Measurements from ENCODE around the gene SMLR1. TPM values are rescaled to one million over a fixed set of nuclear protein-coding genes. Genes with fewer than 3 reads are reported as not detected.

The SMLR1 gene
- total RNA-seq, 2 donors from 2014 or later = not detected

- intact Hi-C loops (cut with DNase I) = no loop called here
- DNase-seq (ENCODE audit: low spot score) = no peak
Observed at GRCh38 chr6:130847001-130847910, 20.1 kb downstream of the SMLR1 start.

- DNase-seq (ENCODE audit: low spot score) = no peak
- intact Hi-C loops (cut with DNase I) = no loop called here
Observed at GRCh38 chr6:130848945-130849344, 21.7 kb downstream of the SMLR1 start.

- DNase-seq (ENCODE audit: low spot score) = no peak
- intact Hi-C loops (cut with DNase I) = no loop called here
Observed at GRCh38 chr6:130849594-130849993, 22.4 kb downstream of the SMLR1 start.

DNA sequence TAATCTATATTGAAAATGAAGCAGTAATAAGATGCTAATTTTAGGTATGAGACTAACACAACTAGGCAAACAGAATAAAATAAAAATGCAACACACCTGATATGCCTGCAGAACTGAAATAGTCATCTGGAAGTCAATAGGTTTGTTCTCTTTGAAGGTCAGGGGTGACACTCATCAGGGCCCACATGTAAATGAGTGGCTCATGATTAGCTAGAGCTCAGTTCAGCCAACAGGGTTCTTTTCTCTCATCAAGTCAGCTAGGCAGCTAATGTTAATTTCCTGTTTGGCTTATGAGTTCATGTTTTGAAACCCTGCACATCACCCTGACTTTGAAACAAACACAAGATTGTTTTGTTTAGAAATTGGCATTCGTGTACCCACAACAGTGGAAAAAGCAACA lies 23.8 kb downstream of the SMLR1 start:
- intact Hi-C loops (cut with DNase I) = loop anchor here in 1 of 2 donors (5.0 kb wide), 1 partner anchor 539 kb away; no protein-coding TSS in a partner anchor
- DNase-seq (ENCODE audit: low spot score) = no peak

DNA sequence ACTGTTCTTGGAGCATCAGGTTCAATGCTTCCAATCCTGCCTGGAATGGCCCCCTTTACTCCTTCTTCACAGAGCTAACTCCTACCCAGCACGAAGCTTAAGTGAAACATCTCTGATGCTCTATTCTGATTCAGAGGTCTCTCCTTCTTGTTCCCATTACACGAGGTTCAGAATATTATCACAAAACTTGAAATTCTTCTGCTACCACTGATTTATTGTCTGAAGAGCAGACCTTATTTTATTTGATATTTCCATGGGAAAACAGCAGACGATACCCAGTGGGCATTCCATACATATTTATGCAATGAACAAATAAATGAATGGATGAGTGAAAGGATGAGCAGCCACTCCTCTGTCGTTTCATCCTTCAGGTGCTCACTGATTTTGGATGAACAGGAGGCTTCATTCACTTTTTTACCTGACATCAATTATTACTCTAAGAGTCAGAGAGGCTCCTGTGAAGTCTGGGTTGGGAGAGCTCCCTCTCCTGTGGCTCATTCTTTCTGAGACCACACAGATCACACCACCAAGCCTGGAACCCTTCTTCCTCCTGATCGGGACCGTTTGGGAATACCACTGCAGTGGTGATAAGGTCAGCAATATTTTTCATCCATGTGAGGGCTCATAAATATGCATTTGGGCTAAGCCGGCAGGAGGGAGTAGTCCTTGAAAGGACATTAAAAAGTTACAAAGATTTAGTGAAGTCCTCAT lies 25.8 kb downstream of the SMLR1 start:
- DNase-seq (ENCODE audit: low spot score) = no peak
- intact Hi-C loops (cut with DNase I) = loop anchor here in 1 of 2 donors (5.0 kb wide), 1 partner anchor 541 kb away; no protein-coding TSS in a partner anchor

- intact Hi-C loops (cut with DNase I) = loop anchor here in 1 of 2 donors (5.0 kb wide), 1 partner anchor 541 kb away; no protein-coding TSS in a partner anchor
- DNase-seq (ENCODE audit: low spot score) = no peak
Observed at GRCh38 chr6:130853555-130854183, 26.5 kb downstream of the SMLR1 start.

DNA sequence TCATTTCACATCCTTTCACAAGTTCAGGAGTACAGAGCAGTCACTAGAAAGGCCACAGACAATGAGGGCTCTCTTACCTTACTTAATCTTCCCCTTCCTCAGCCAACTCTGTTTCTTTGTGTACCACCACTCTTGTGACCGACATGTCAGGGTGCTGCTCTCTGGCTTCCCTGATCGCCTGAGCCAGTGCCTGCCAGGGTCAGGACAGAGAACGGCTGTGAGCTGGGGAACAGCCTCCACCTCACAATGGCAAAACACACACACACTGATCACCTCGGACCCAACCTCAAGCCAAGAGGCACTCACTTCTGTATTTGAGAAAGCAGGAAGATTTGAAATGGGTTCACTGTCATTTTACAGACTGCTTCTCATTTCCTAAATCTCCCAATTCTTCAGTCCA lies 30.8 kb downstream of the SMLR1 start:
- no peak for DNase-seq (ENCODE audit: low spot score)
- intact Hi-C loops (cut with DNase I) = no loop called here

DNA sequence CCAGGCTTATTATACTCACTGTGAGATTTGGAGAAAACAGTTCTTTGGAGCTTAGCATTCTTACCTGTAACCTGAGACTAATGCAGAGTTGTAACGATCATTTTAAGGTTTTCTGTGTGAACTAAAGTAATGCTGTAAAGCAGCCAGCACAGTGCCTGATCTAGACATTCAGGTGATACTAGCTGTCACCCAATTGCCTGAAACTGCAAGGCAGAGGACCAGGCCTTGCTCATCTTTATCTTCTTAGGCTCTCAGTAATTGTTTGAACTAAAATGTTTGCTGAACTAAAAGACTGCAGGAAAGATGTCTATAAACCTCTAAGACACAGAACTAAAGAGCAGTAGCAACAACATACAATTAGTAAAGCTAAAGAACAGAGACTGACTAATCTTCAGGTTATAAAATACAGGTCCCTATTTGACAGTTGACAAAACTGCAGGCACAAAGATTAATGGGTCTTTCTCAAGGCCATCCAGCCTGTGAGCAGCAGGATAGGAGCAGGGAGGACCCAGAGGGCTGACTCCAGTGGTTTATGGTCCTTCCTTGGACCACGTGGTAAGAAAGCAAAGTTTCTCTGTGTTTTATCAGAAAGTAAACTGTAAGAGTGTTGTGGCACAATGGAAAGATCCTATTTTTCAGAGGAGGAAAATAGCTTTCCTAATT lies 31.4 kb downstream of the SMLR1 start:
- intact Hi-C loops (cut with DNase I) = no loop called here
- no peak for DNase-seq (ENCODE audit: low spot score)

DNA sequence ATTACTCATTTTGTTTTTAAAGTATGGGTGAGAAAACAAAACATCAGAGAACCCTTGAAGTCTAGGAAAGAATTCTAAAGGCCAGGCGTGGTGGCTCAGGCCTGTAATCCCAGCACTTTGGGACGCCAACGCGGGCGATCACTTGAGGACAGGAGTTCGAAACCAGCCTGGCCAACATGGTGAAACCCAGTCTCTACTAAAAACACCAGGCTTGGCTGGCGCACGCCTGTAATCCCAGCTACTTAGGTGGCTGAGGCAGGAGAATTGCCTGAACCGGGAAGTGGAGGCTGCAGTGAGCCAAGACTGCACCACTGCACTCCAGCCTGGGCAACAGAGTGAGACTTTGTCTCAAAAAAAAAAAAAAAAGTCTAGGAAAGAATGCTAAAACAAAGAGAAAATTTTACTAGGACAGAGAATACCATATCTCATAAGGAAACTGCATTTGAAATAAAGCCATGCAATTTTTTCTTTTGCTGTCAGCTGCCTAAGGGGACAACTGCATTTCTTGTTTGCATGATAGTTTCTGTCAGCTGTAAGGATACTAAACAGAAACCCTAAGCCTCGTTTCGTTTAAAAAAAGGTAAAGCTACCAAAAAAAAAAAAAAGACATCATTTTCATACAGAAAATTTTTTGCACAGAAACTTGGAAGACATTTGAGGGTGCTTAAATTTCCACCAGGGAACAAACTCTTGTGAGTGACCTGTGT lies 32.1 kb downstream of the SMLR1 start:
- intact Hi-C loops (cut with DNase I) = no loop called here
- DNase-seq (ENCODE audit: low spot score) = no peak

DNA sequence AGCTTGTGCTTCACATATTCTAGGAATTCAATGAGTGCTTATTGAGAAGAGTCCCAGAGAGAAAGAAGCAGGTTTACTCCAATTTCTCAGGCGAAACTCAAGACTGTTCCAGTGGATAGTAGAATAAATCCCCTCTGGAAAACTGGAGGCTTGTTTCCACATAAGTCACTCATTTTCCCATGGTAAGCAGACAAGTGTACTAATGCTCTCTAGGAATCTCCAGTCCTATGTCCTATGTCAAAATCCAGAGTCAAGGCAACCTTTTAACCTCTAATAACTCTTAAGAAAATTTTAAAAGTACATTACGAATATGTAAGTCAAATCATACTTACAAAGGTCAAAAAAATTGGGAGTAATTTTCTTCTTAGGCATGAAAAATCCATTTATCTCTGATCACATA lies 35.2 kb downstream of the SMLR1 start:
- intact Hi-C loops (cut with DNase I) = no loop called here

DNA sequence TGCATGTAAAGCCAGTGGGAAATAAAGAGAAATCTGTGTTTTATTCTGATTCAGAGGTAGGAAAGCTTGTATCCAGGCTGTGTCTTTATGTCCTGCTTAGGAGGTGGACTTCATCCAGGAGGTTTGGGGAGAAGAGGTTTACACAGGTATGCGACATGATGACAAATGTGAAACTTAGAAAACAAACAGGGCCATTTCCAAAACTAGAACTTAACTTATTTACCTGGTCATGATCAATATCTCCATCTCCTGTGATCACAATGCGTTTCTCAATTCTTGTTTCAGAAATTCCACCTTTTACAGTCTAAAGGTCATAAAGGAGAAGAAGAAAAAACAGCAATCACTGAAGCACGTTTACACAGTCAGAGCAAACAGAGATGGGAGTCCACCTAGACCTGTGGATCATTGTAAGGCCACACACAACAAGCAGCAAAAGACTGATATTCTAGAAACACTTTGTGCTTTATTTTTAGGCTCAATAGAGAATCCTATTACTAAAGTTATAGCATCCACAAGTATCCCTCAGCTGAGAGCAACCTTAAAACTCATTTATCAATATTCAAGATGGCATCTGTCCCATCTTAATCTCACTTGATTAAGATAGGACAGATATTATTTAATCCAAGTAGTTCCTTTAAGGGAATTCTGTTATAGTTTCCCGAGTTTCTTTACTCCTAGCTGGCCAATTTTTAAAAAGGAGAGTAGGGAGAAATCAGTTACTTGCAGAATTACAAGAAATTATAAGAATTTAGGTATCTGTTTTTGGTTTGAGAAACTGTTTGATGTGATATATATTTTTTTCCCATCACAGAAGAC lies 36.4 kb downstream of the SMLR1 start:
- no peak for DNase-seq (ENCODE audit: low spot score)
- intact Hi-C loops (cut with DNase I) = no loop called here

More for the DNA sequence above, 35.2 kb downstream of the SMLR1 start:
- DNase-seq (ENCODE audit: low spot score) = no peak

- no peak for DNase-seq (ENCODE audit: low spot score)
- intact Hi-C loops (cut with DNase I) = no loop called here
Observed at GRCh38 chr6:130864344-130864743, 37.1 kb downstream of the SMLR1 start.

- no peak for DNase-seq (ENCODE audit: low spot score)
- intact Hi-C loops (cut with DNase I) = loop anchor here in 1 of 2 donors (5.0 kb wide), 1 partner anchor 82 kb away; no protein-coding TSS in a partner anchor
Observed at GRCh38 chr6:130865793-130866192, 38.6 kb downstream of the SMLR1 start.

- intact Hi-C loops (cut with DNase I) = loop anchor here (5.0 to 10.0 kb wide), 2 partner anchors 78 to 545 kb away; no protein-coding TSS in a partner anchor
- DNase-seq (ENCODE audit: low spot score) = no peak
Observed at GRCh38 chr6:130869681-130870080, 42.5 kb downstream of the SMLR1 start.

GRCh38 chr6:130870179-130870880 lies 43.1 kb downstream of the SMLR1 start:
- intact Hi-C loops (cut with DNase I) = loop anchor here in 1 of 2 donors (10.0 kb wide), 1 partner anchor 546 kb away; no protein-coding TSS in a partner anchor
- DNase-seq (ENCODE audit: low spot score) = no peak

- intact Hi-C loops (cut with DNase I) = loop anchor here in 1 of 2 donors (10.0 kb wide), 1 partner anchor 548 kb away; no protein-coding TSS in a partner anchor
- DNase-seq (ENCODE audit: low spot score) = peak; percentile 90
Observed at GRCh38 chr6:130872250-130873095, 45.3 kb downstream of the SMLR1 start.

Measured in posterior vena cava (tissue), 2 donors.